K562 treated with DMSO at 1 percent for 48 hours (cell line): ENCODE data around the gene FOXRED1. TPM values are rescaled to one million over a fixed set of nuclear protein-coding genes. Genes with fewer than 3 reads are reported as not detected.

Experiments
- total RNA-seq: library from RNA; unstranded; fragments of 300-600 nt; gene quantifications from 2 replicates; pipeline ENCODE4 v1.2.3, GENCODE V29; 2022; ENCODE audit warnings: low replicate concordance; ENCODE audit errors: extremely low read depth

The FOXRED1 gene
- total RNA-seq, result not detected in 2 replicates

GRCh38 chr11:126268708-126269579 lies at the start of gene FOXRED1, which contains the start of gene SRPRA:
Gene FOXRED1, plus strand, starts transcription at chr11:126269154. Its CDS starts 53 bp downstream, at chr11:126269207.
Gene SRPRA, minus strand, starts transcription at chr11:126268895. Its CDS starts 91 bp downstream, at chr11:126268804.

GRCh38 chr11:126282736-126283591 lies 14.0 kb downstream of the FOXRED1 start, which contains the start of gene TIRAP:
Gene TIRAP, plus strand, starts transcription at chr11:126283093. Its CDS starts 7,802 bp downstream, at chr11:126290895.

GRCh38 chr11:126303623-126304456 lies 34.9 kb downstream of the FOXRED1 start, which contains the start of gene DCPS:
Gene DCPS, plus strand, starts transcription at chr11:126304060. Its CDS starts 21 bp downstream, at chr11:126304081.

Other genes with a start within 250 kb of the FOXRED1 start
- not detected in 2 replicates for gene CDON, start 206.3 kb upstream of the FOXRED1 start, total RNA-seq
- not detected in 2 replicates for gene RPUSD4, start 57.5 kb upstream of the FOXRED1 start, total RNA-seq
- gene FAM118B, start 57.4 kb upstream of the FOXRED1 start, total RNA-seq, result not detected in 2 replicates
- not detected in 2 replicates for gene SRPRA, start 259 bp upstream of the FOXRED1 start, total RNA-seq
- not detected in 2 replicates for gene TIRAP, start 13.9 kb downstream of the FOXRED1 start, total RNA-seq
- not detected in 2 replicates for gene DCPS, start 34.9 kb downstream of the FOXRED1 start, total RNA-seq
- not detected in 2 replicates for gene ST3GAL4, start 86.5 kb downstream of the FOXRED1 start, total RNA-seq